Measurements from ENCODE around the gene CEPT1. TPM values are rescaled to one million over a fixed set of nuclear protein-coding genes. Genes with fewer than 3 reads are reported as not detected.

CEPT1 gene
- total RNA-seq, 1 donor from 2014 or later = 26.9 TPM

- no peak overlapping the region for H3K27ac ChIP-seq (ENCODE audit: low read depth, low read length)
- H3K9me3 Mint-ChIP-seq (ENCODE audit: unreplicated experiment) = no peaks in the 10 kb centered on the region
- no peaks in the 10 kb centered on the region for H3K27me3 Mint-ChIP-seq (ENCODE audit: low read depth, unreplicated experiment)
- no peak overlapping the region for H3K4me3 Mint-ChIP-seq (ENCODE audit: unreplicated experiment)
- FAIRE-seq (no peak), DNase-seq (ENCODE audit: low read depth) (no peak)
- no peak overlapping the region for H3K4me2 ChIP-seq (ENCODE audit: low read length)
- peaks cover 9% of the 10 kb centered on the region for H3K4me1 Mint-ChIP-seq (ENCODE audit: low read depth, unreplicated experiment)
- no peaks in the 10 kb centered on the region for H3K9me3 ChIP-seq (ENCODE audit: insufficient read depth, low read depth, low read length)
- H3K36me3 Mint-ChIP-seq (ENCODE audit: low read depth, unreplicated experiment) = peaks cover 2% of the 10 kb centered on the region
- no peak overlapping the region for H3K9ac ChIP-seq (ENCODE audit: low read length)
- H2AFZ ChIP-seq (ENCODE audit: low read depth, low read length) = no peak overlapping the region
- H3K27me3 ChIP-seq (ENCODE audit: insufficient read depth, low read length) = no peaks in the 10 kb centered on the region
- peaks cover 4% of the 10 kb centered on the region for H3K4me1 ChIP-seq (ENCODE audit: insufficient read depth, low read length)
- no peak for TF ChIP-seq CTCF (IDR thresholded peaks at IDR 0.05; ENCODE audit: insufficient read depth, low read depth, low read length)
- TF ChIP-seq EZH2 (IDR thresholded peaks at IDR 0.05; ENCODE audit: insufficient read depth, low read length) = no peak
- H3K27ac Mint-ChIP-seq (ENCODE audit: unreplicated experiment) = no peak overlapping the region
- no peak overlapping the region for H3K4me3 ChIP-seq (ENCODE audit: insufficient read depth, low read depth, low read length)
- H3K79me2 ChIP-seq (ENCODE audit: insufficient read depth, low read length) = peaks cover 79% of the 10 kb centered on the region
- peaks cover 4% of the 10 kb centered on the region for H3K36me3 ChIP-seq (ENCODE audit: insufficient read depth, low read length)
- H4K20me1 ChIP-seq (ENCODE audit: insufficient read depth, low read length) = peaks cover 36% of the 10 kb centered on the region
Measured at GRCh38 chr1:111145963-111146768, 6.1 kb downstream of the CEPT1 start.

- Histone ChIP-seq H3K9me3 (ENCODE audit: insufficient read depth, low read depth, low read length) (no peaks in the 10 kb centered on the region), H3K9ac (ENCODE audit: low read length) (no peak overlapping the region), H3K4me1 (ENCODE audit: insufficient read depth, low read length) (no peaks in the 10 kb centered on the region), H3K36me3 (ENCODE audit: insufficient read depth, low read length) (peaks cover 4% of the 10 kb centered on the region), H2AFZ (ENCODE audit: low read depth, low read length) (no peak overlapping the region), H3K27me3 (ENCODE audit: insufficient read depth, low read length) (no peaks in the 10 kb centered on the region), H3K4me3 (ENCODE audit: insufficient read depth, low read depth, low read length) (no peak overlapping the region), H4K20me1 (ENCODE audit: insufficient read depth, low read length) (peaks cover 28% of the 10 kb centered on the region), H3K27ac (ENCODE audit: low read depth, low read length) (no peak overlapping the region), H3K4me2 (ENCODE audit: low read length) (no peak overlapping the region), H3K79me2 (ENCODE audit: insufficient read depth, low read length) (peaks cover 67% of the 10 kb centered on the region)
- H3K4me3 Mint-ChIP-seq (ENCODE audit: unreplicated experiment) = no peak overlapping the region
- H3K4me1 Mint-ChIP-seq (ENCODE audit: low read depth, unreplicated experiment) = no peaks in the 10 kb centered on the region
- no peak for FAIRE-seq
- no peaks in the 10 kb centered on the region for H3K9me3 Mint-ChIP-seq (ENCODE audit: unreplicated experiment)
- peaks cover 8% of the 10 kb centered on the region for H3K36me3 Mint-ChIP-seq (ENCODE audit: low read depth, unreplicated experiment)
- no peak for TF ChIP-seq CTCF (IDR thresholded peaks at IDR 0.05; ENCODE audit: insufficient read depth, low read depth, low read length)
- no peak for TF ChIP-seq EZH2 (IDR thresholded peaks at IDR 0.05; ENCODE audit: insufficient read depth, low read length)
- no peaks in the 10 kb centered on the region for H3K27me3 Mint-ChIP-seq (ENCODE audit: low read depth, unreplicated experiment)
- DNase-seq (ENCODE audit: low read depth) = no peak
- H3K27ac Mint-ChIP-seq (ENCODE audit: unreplicated experiment) = no peak overlapping the region
Measured at GRCh38 chr1:111147948-111148347, 7.9 kb downstream of the CEPT1 start.

GRCh38 chr1:111148376-111148881 lies 8.4 kb downstream of the CEPT1 start:
- Mint-ChIP-seq H3K4me3 (ENCODE audit: unreplicated experiment) (no peak overlapping the region), H3K27me3 (ENCODE audit: low read depth, unreplicated experiment) (no peaks in the 10 kb centered on the region), H3K36me3 (ENCODE audit: low read depth, unreplicated experiment) (peaks cover 9% of the 10 kb centered on the region), H3K27ac (ENCODE audit: unreplicated experiment) (no peak overlapping the region), H3K4me1 (ENCODE audit: low read depth, unreplicated experiment) (no peaks in the 10 kb centered on the region), H3K9me3 (ENCODE audit: unreplicated experiment) (no peaks in the 10 kb centered on the region)
- Histone ChIP-seq H3K36me3 (ENCODE audit: insufficient read depth, low read length) (peaks cover 6% of the 10 kb centered on the region), H3K9ac (ENCODE audit: low read length) (no peak overlapping the region), H2AFZ (ENCODE audit: low read depth, low read length) (no peak overlapping the region), H3K9me3 (ENCODE audit: insufficient read depth, low read depth, low read length) (no peaks in the 10 kb centered on the region), H3K27me3 (ENCODE audit: insufficient read depth, low read length) (no peaks in the 10 kb centered on the region), H4K20me1 (ENCODE audit: insufficient read depth, low read length) (peaks cover 23% of the 10 kb centered on the region), H3K4me3 (ENCODE audit: insufficient read depth, low read depth, low read length) (no peak overlapping the region), H3K27ac (ENCODE audit: low read depth, low read length) (no peak overlapping the region), H3K4me2 (ENCODE audit: low read length) (no peak overlapping the region), H3K79me2 (ENCODE audit: insufficient read depth, low read length) (peaks cover 66% of the 10 kb centered on the region), H3K4me1 (ENCODE audit: insufficient read depth, low read length) (no peaks in the 10 kb centered on the region)
- TF ChIP-seq CTCF (IDR thresholded peaks at IDR 0.05; ENCODE audit: insufficient read depth, low read depth, low read length) (no peak), EZH2 (IDR thresholded peaks at IDR 0.05; ENCODE audit: insufficient read depth, low read length) (no peak)
- DNase-seq (ENCODE audit: low read depth) (no peak), FAIRE-seq (no peak)

Data from astrocyte (in vitro differentiated cells and primary cell).